ENCODE data around the gene GNAI2. TPM values are rescaled to one million over a fixed set of nuclear protein-coding genes. Genes with fewer than 3 reads are reported as not detected.

GNAI2 gene
- total and polyA plus RNA-seq, 4 donors: 174 to 356 (median 259) TPM

- DNase-seq (no peak), ATAC-seq (ENCODE audit: low FRiP score) (no peak)
- H3K27me3 ChIP-seq (ENCODE audit: control insufficient read depth in 1 of 2, insufficient read depth in 2 of 2, low read length in 1 of 2): no peaks in the 10 kb centered on the region
- no peak overlapping the region for H3K4me3 ChIP-seq (ENCODE audit: low read length in 2 of 2)
- 31 to 58% methylated on average over 1 of the region's 1 CpG for WGBS, 2 donors
- intact Hi-C loops (cut with DNase I): no loop called here
- H3K36me3 ChIP-seq (ENCODE audit: control insufficient read depth in 1 of 2, insufficient read depth in 2 of 2, low read length in 1 of 2): no peaks in the 10 kb centered on the region
- H3K4me1 ChIP-seq (ENCODE audit: control insufficient read depth in 1 of 2, insufficient read depth in 2 of 2, low read length in 2 of 2): no peaks in the 10 kb centered on the region
- H3K27ac ChIP-seq (ENCODE audit: low read depth in 1 of 2, low read length in 2 of 2): peak overlapping the region; percentile 79 to 87
- H3K9me3 ChIP-seq (ENCODE audit: control insufficient read depth, low read length): no peaks in the 10 kb centered on the region
Measured at GRCh38 chr3:50265571-50265970, 29.6 kb downstream of the GNAI2 start.

GRCh38 chr3:50266017-50266416 lies 30.0 kb downstream of the GNAI2 start:
- Histone ChIP-seq H3K4me3 (ENCODE audit: low read length in 2 of 2) (no peak overlapping the region), H3K9me3 (ENCODE audit: control insufficient read depth, low read length) (no peaks in the 10 kb centered on the region), H3K36me3 (ENCODE audit: control insufficient read depth in 1 of 2, insufficient read depth in 2 of 2, low read length in 1 of 2) (no peaks in the 10 kb centered on the region), H3K27ac (ENCODE audit: low read depth in 1 of 2, low read length in 2 of 2) (peak overlapping the region; percentile 79 to 87), H3K27me3 (ENCODE audit: control insufficient read depth in 1 of 2, insufficient read depth in 2 of 2, low read length in 1 of 2) (no peaks in the 10 kb centered on the region), H3K4me1 (ENCODE audit: control insufficient read depth in 1 of 2, insufficient read depth in 2 of 2, low read length in 2 of 2) (no peaks in the 10 kb centered on the region)
- WGBS, 2 donors: 67 to 71% methylated on average over 6 of the region's 6 CpGs
- DNase-seq: peak in 1 of 2 donors; percentile 49
- no peak for ATAC-seq (ENCODE audit: low FRiP score)
- intact Hi-C loops (cut with DNase I): no loop called here

DNA sequence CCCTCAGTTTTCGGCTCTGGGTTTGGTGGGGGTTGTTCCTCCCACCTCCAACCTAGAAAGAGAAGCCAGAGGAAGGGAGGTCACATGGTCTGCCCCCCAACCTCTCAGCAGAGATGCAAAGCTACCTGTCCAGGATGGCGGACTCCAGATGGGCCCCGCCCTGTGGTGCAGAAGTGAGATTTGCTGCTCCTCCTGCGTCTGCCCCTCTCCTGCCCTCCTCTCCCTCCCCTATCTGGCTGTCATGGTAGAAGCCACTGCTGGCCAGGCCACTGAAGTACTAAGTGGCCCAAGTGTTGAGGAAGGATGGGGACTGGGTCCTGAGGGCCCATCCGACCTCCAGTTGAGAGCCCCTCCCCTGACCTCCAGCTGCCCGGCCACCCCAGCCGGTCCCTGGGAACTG lies 30.8 kb downstream of the GNAI2 start:
- Histone ChIP-seq H3K4me3 (ENCODE audit: low read length in 2 of 2) (peak overlapping the region; percentile 33 to 49), H3K27me3 (ENCODE audit: control insufficient read depth in 1 of 2, insufficient read depth in 2 of 2, low read length in 1 of 2) (no peaks in the 10 kb centered on the region), H3K9me3 (ENCODE audit: control insufficient read depth, low read length) (no peaks in the 10 kb centered on the region), H3K27ac (ENCODE audit: low read depth in 1 of 2, low read length in 2 of 2) (peak overlapping the region; percentile 38 to 87), H3K36me3 (ENCODE audit: control insufficient read depth in 1 of 2, insufficient read depth in 2 of 2, low read length in 1 of 2) (no peaks in the 10 kb centered on the region), H3K4me1 (ENCODE audit: control insufficient read depth in 1 of 2, insufficient read depth in 2 of 2, low read length in 2 of 2) (no peaks in the 10 kb centered on the region)
- 33 to 39% methylated on average over 7 of the region's 7 CpGs for WGBS, 2 donors
- ATAC-seq (ENCODE audit: low FRiP score) (no peak), DNase-seq (peak in 1 of 2 donors; percentile 53)
- intact Hi-C loops (cut with DNase I): no loop called here

DNA sequence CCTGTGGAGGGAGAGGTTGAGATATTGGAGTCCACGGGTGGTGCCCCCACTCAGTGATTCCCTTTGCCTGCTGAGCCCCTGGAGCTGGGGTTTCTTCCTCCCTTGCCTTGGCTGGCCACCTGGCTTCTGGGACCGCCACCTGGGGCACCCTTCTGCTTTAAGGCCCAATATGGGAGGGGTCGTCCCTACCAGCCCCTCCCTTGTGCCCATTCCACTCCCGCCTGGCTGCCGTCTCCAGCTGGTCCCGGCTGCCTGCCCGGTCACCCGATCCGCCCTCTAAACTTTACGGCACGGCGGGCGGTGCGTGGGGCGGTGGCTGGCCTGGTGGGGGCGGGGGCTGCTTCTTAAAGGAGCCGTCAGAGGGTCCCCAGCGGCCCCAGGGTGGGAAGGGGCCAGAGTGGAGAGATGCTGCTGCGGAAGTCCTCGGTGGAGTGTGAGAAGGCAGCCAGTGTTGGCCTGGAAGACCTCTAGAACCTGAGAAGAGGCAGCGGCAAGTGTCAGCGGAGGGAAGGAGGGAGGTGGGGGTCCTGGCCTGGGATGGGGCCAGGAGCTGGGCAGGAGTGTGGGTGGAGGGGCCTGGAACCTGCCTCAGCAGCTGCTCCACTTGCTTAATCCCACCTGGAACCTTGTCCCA lies 31.4 kb downstream of the GNAI2 start:
- WGBS, 2 donors: 3% methylated on average over 22 of the region's 22 CpGs
- DNase-seq (peak; percentile 75 to 91), ATAC-seq (ENCODE audit: low FRiP score) (peak; percentile 51)
- intact Hi-C loops (cut with DNase I): no loop called here
- H3K27ac ChIP-seq (ENCODE audit: low read depth in 1 of 2, low read length in 2 of 2): peak overlapping the region; percentile 38 to 87
- peak overlapping the region; percentile 33 to 49 for H3K4me3 ChIP-seq (ENCODE audit: low read length in 2 of 2)
- H3K36me3 ChIP-seq (ENCODE audit: control insufficient read depth in 1 of 2, insufficient read depth in 2 of 2, low read length in 1 of 2): no peaks in the 10 kb centered on the region
- no peaks in the 10 kb centered on the region for H3K27me3 ChIP-seq (ENCODE audit: control insufficient read depth in 1 of 2, insufficient read depth in 2 of 2, low read length in 1 of 2)
- no peaks in the 10 kb centered on the region for H3K9me3 ChIP-seq (ENCODE audit: control insufficient read depth, low read length)
- no peaks in the 10 kb centered on the region for H3K4me1 ChIP-seq (ENCODE audit: control insufficient read depth in 1 of 2, insufficient read depth in 2 of 2, low read length in 2 of 2)

DNA sequence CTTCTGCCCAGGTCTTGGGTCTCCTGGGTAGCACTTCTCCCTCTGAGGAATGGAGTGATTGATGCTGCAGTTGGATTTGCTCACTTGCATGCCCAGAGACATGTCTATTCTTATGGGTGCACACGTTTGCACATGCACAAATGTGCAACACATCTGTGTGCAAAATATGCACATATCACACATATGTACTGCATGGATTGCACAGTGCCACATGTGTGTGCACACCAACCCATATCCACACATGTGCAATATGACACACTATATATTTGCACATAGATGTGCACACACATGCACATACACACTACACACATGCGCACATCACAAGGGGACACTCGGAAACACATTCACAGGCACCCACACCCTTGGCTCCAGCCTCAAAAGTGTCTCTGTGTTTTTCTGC lies 32.3 kb downstream of the GNAI2 start:
- Histone ChIP-seq H3K4me1 (ENCODE audit: control insufficient read depth in 1 of 2, insufficient read depth in 2 of 2, low read length in 2 of 2) (no peaks in the 10 kb centered on the region), H3K36me3 (ENCODE audit: control insufficient read depth in 1 of 2, insufficient read depth in 2 of 2, low read length in 1 of 2) (no peaks in the 10 kb centered on the region), H3K27me3 (ENCODE audit: control insufficient read depth in 1 of 2, insufficient read depth in 2 of 2, low read length in 1 of 2) (no peaks in the 10 kb centered on the region), H3K27ac (ENCODE audit: low read depth in 1 of 2, low read length in 2 of 2) (peak overlapping the region in 1 of 2 donors; percentile 87), H3K9me3 (ENCODE audit: control insufficient read depth, low read length) (no peaks in the 10 kb centered on the region), H3K4me3 (ENCODE audit: low read length in 2 of 2) (no peak overlapping the region)
- WGBS, 2 donors: 9 to 13% methylated on average over 3 of the region's 3 CpGs
- no peak for ATAC-seq (ENCODE audit: low FRiP score)
- DNase-seq: no peak
- intact Hi-C loops (cut with DNase I): loop anchor here in 1 of 2 donors (2.0 kb wide), 1 partner anchor 31 kb away; the partner anchor contains the start of gene GNAI2

- peak within 1 kb of the TSS in 1 of 2 donors; percentile 87 for H3K27ac ChIP-seq (ENCODE audit: low read depth in 1 of 2, low read length in 2 of 2)
- DNase-seq: peak; percentile 83 to 93
Measured at GRCh38 chr3:50268703-50269451, 32.9 kb downstream of the GNAI2 start, which contains the start of gene SEMA3B. Gene SEMA3B, plus strand, starts transcription at chr3:50269147. Its CDS starts 94 bp downstream, at chr3:50269241.

GRCh38 chr3:50269460-50269859 lies 33.5 kb downstream of the GNAI2 start:
- no peak for DNase-seq
- Histone ChIP-seq H3K9me3 (ENCODE audit: control insufficient read depth, low read length) (no peaks in the 10 kb centered on the region), H3K27ac (ENCODE audit: low read depth in 1 of 2, low read length in 2 of 2) (peak overlapping the region in 1 of 2 donors; percentile 87), H3K4me1 (ENCODE audit: control insufficient read depth in 1 of 2, insufficient read depth in 2 of 2, low read length in 2 of 2) (no peaks in the 10 kb centered on the region), H3K36me3 (ENCODE audit: control insufficient read depth in 1 of 2, insufficient read depth in 2 of 2, low read length in 1 of 2) (no peaks in the 10 kb centered on the region), H3K4me3 (ENCODE audit: low read length in 2 of 2) (no peak overlapping the region), H3K27me3 (ENCODE audit: control insufficient read depth in 1 of 2, insufficient read depth in 2 of 2, low read length in 1 of 2) (no peaks in the 10 kb centered on the region)
- ATAC-seq (ENCODE audit: low FRiP score): no peak
- 34 to 46% methylated on average over 4 of the region's 4 CpGs for WGBS, 2 donors
- intact Hi-C loops (cut with DNase I): loop anchor here in 1 of 2 donors (2.0 kb wide), 1 partner anchor 33 kb away; the partner anchor contains the start of gene GNAI2

More at GRCh38 chr3:50268703-50269451, 32.9 kb downstream of the GNAI2 start, which contains the start of gene SEMA3B:
- WGBS, 2 donors: 10 to 13% methylated on average over 20 to 21 of the region's 21 CpGs
- no peak within 1 kb of the TSS for H3K4me3 ChIP-seq (ENCODE audit: low read length in 2 of 2)
- H3K9me3 ChIP-seq (ENCODE audit: control insufficient read depth, low read length): no peaks in the 10 kb centered on the region
- no peaks in the 10 kb centered on the region for H3K27me3 ChIP-seq (ENCODE audit: control insufficient read depth in 1 of 2, insufficient read depth in 2 of 2, low read length in 1 of 2)
- intact Hi-C loops (cut with DNase I): loop anchor here in 1 of 2 donors (2.0 kb wide), 1 partner anchor 32 kb away; the partner anchor contains the start of gene GNAI2
- ATAC-seq (ENCODE audit: low FRiP score): peak; percentile 17
- no peaks in the 10 kb centered on the region for H3K4me1 ChIP-seq (ENCODE audit: control insufficient read depth in 1 of 2, insufficient read depth in 2 of 2, low read length in 2 of 2)
- H3K36me3 ChIP-seq (ENCODE audit: control insufficient read depth in 1 of 2, insufficient read depth in 2 of 2, low read length in 1 of 2): no peaks in the 10 kb centered on the region

GRCh38 chr3:50269977-50270413 lies 34.0 kb downstream of the GNAI2 start:
- intact Hi-C loops (cut with DNase I): loop anchor here in 1 of 2 donors (2.0 to 10.0 kb wide), 2 partner anchors 33 to 145 kb away; partner anchors contain the start of gene GNAI2
- Histone ChIP-seq H3K9me3 (ENCODE audit: control insufficient read depth, low read length) (no peaks in the 10 kb centered on the region), H3K36me3 (ENCODE audit: control insufficient read depth in 1 of 2, insufficient read depth in 2 of 2, low read length in 1 of 2) (no peaks in the 10 kb centered on the region), H3K4me3 (ENCODE audit: low read length in 2 of 2) (no peak overlapping the region), H3K27me3 (ENCODE audit: control insufficient read depth in 1 of 2, insufficient read depth in 2 of 2, low read length in 1 of 2) (no peaks in the 10 kb centered on the region), H3K27ac (ENCODE audit: low read depth in 1 of 2, low read length in 2 of 2) (no peak overlapping the region), H3K4me1 (ENCODE audit: control insufficient read depth in 1 of 2, insufficient read depth in 2 of 2, low read length in 2 of 2) (no peaks in the 10 kb centered on the region)
- DNase-seq: peak in 1 of 2 donors; percentile 55
- no peak for ATAC-seq (ENCODE audit: low FRiP score)
- 59 to 63% methylated on average over 8 of the region's 8 CpGs for WGBS, 2 donors
